H9 (cell line): Measurements from ENCODE around the gene ANO3. TPM values are rescaled to one million over a fixed set of nuclear protein-coding genes. Genes with fewer than 3 reads are reported as not detected.

Experiments used
- DNase-seq: peaks from one replicate; pipeline ENCODE4 v3.0.0-alpha.2; 2017
- H2AFZ ChIP-seq: one replicate; pipeline ENCODE4 v1.6.1; 2013; ENCODE audit warnings: mild to moderate bottlenecking, low read length, control low read depth, moderate library complexity
- H2AK5ac ChIP-seq: 2 replicates; pipeline ENCODE4 v1.6.1; 2013; ENCODE audit warnings: low read length, control low read depth, mixed read lengths; ENCODE audit not compliant: insufficient read length
- H2BK120ac ChIP-seq: one replicate; pipeline ENCODE4 v1.6.1; 2013; ENCODE audit warnings: low read depth, mild to moderate bottlenecking, low read length, control low read depth, inconsistent platforms; ENCODE audit not compliant: poor library complexity, severe bottlenecking
- H2BK12ac ChIP-seq: 2 replicates; pipeline ENCODE4 v1.6.1; 2013; ENCODE audit warnings: low read length, control low read depth, mixed read lengths, low read depth; ENCODE audit not compliant: insufficient read length
- H2BK15ac ChIP-seq: 2 replicates; pipeline ENCODE4 v1.6.1; 2013; ENCODE audit warnings: low read depth, low read length, control low read depth
- H2BK20ac ChIP-seq: one replicate; pipeline ENCODE4 v1.6.1; 2013; ENCODE audit warnings: low read depth, mild to moderate bottlenecking, low read length, control low read depth, inconsistent platforms; ENCODE audit not compliant: poor library complexity, severe bottlenecking
- H2BK5ac ChIP-seq: 2 replicates; pipeline ENCODE4 v1.6.1; 2013; ENCODE audit warnings: low read length, control low read depth, mixed read lengths; ENCODE audit not compliant: insufficient read length
- H3K14ac ChIP-seq: 2 replicates; pipeline ENCODE4 v1.6.1; 2013; ENCODE audit warnings: low read length, control low read depth; ENCODE audit not compliant: insufficient read depth
- H3K18ac ChIP-seq: 2 replicates; pipeline ENCODE4 v1.6.1; 2013; ENCODE audit warnings: low read depth, mild to moderate bottlenecking, mixed read lengths, low read length, control low read depth; ENCODE audit not compliant: insufficient read length
- H3K23ac ChIP-seq: 2 replicates; pipeline ENCODE4 v1.6.1; 2013; ENCODE audit warnings: low read length, control low read depth, mixed read lengths, low read depth; ENCODE audit not compliant: insufficient read length
- H3K23me2 ChIP-seq: 2 replicates; pipeline ENCODE4 v1.6.1; 2013; ENCODE audit warnings: low read depth, mild to moderate bottlenecking, mixed read lengths, low read length, control low read depth; ENCODE audit not compliant: insufficient read length, poor library complexity, severe bottlenecking
- H3K27ac ChIP-seq: 2 replicates; pipeline ENCODE4 v1.5.1; 2013; ENCODE audit warnings: low read length, control low read depth, mixed read lengths, low read depth; ENCODE audit not compliant: insufficient read length
- H3K27me3 ChIP-seq: 2 replicates; pipeline ENCODE4 v1.6.1; 2013; ENCODE audit warnings: low read length, control low read depth, inconsistent platforms; ENCODE audit not compliant: insufficient read depth
- H3K4ac ChIP-seq: 2 replicates; pipeline ENCODE4 v1.6.1; 2013; ENCODE audit warnings: low read depth, mild to moderate bottlenecking, control low read depth, inconsistent platforms, low read length, moderate library complexity
- H3K4me1 ChIP-seq: 2 replicates; pipeline ENCODE4 v1.6.1; 2013; ENCODE audit warnings: low read length, control low read depth, inconsistent platforms; ENCODE audit not compliant: insufficient read depth
- H3K4me2 ChIP-seq: 2 replicates; pipeline ENCODE4 v1.6.1; 2013; ENCODE audit warnings: low read length, control low read depth, mixed read lengths; ENCODE audit not compliant: insufficient read length, insufficient read depth
- H3K56ac ChIP-seq: 2 replicates; pipeline ENCODE4 v1.6.1; 2013; ENCODE audit warnings: low read depth, mild to moderate bottlenecking, mixed read lengths, low read length, control low read depth; ENCODE audit not compliant: insufficient read length
- H3K79me1 ChIP-seq: 2 replicates; pipeline ENCODE4 v1.6.1; 2013; ENCODE audit warnings: low read depth, mild to moderate bottlenecking, moderate library complexity, low read length, control low read depth, inconsistent platforms; ENCODE audit not compliant: insufficient read depth, poor library complexity, severe bottlenecking
- H3K79me2 ChIP-seq: 2 replicates; pipeline ENCODE4 v1.6.1; 2013; ENCODE audit warnings: low read length, control low read depth, inconsistent platforms; ENCODE audit not compliant: insufficient read depth
- H3K9ac ChIP-seq: 2 replicates; pipeline ENCODE4 v1.6.1; 2013; ENCODE audit warnings: low read length, control low read depth, mixed read lengths; ENCODE audit not compliant: insufficient read length; ENCODE audit errors: extremely low read depth
- H3K9me3 ChIP-seq: one replicate; pipeline ENCODE4 v1.6.1; 2013; ENCODE audit warnings: low read depth, low read length, inconsistent platforms; ENCODE audit not compliant: control insufficient read depth
- H3T11ph ChIP-seq: one replicate; pipeline ENCODE4 v1.6.1; 2013; ENCODE audit warnings: mild to moderate bottlenecking, low read length, control low read depth, inconsistent platforms
- H4K20me1 ChIP-seq: one replicate; pipeline ENCODE4 v1.6.1; 2013; ENCODE audit not compliant: control insufficient read depth, insufficient read length, insufficient read depth
- H4K5ac ChIP-seq: 2 replicates; pipeline ENCODE4 v1.6.1; 2013; ENCODE audit warnings: low read depth, mild to moderate bottlenecking, mixed read lengths, low read length, control low read depth; ENCODE audit not compliant: insufficient read length
- H4K8ac ChIP-seq: replicated peaks from 2 replicates; pipeline ENCODE4 v1.6.1; 2013; ENCODE audit warnings: low read length, control low read depth, mixed read lengths, low read depth; ENCODE audit not compliant: insufficient read length
- H4K91ac ChIP-seq: 2 replicates; pipeline ENCODE4 v1.6.1; 2013; ENCODE audit warnings: low read depth, mild to moderate bottlenecking, moderate library complexity, mixed read lengths, low read length, control low read depth; ENCODE audit not compliant: insufficient read length
- H3K27ac Mint-ChIP-seq, 3 experiments: 2 replicates in 2 of 3; 3 replicates in 1 of 3; pipeline ENCODE4 v1.8.0; 2020 to 2021; ENCODE audit warnings: mixed read lengths in 3 of 3, mild to moderate bottlenecking in 1 of 3, moderate library complexity in 1 of 3
- H3K27me3 Mint-ChIP-seq: 2 replicates; pipeline ENCODE4 v1.8.0; 2021; ENCODE audit warnings: low read depth, mild to moderate bottlenecking, moderate library complexity, mixed read lengths
- H3K36me3 Mint-ChIP-seq, 3 experiments: 2 replicates in 2 of 3; 3 replicates in 1 of 3; pipeline ENCODE4 v1.8.0; 2020 to 2021; ENCODE audit warnings: low read depth in 3 of 3, mixed read lengths in 3 of 3; ENCODE audit not compliant: insufficient read depth in 1 of 3
- H3K4me1 Mint-ChIP-seq, 2 experiments: 2 replicates each; pipeline ENCODE4 v1.8.0; 2020; ENCODE audit warnings: mixed read lengths in 2 of 2
- H3K4me3 Mint-ChIP-seq, 2 experiments: 2 replicates in 1 of 2; 3 replicates in 1 of 2; pipeline ENCODE4 v1.8.0; 2020 to 2021; ENCODE audit warnings: mild to moderate bottlenecking in 2 of 2, mixed read lengths in 2 of 2, moderate library complexity in 1 of 2
- H3K9me3 Mint-ChIP-seq, 2 experiments: 2 replicates in 1 of 2; 3 replicates in 1 of 2; pipeline ENCODE4 v1.8.0; 2020; ENCODE audit warnings: mild to moderate bottlenecking in 2 of 2, mixed read lengths in 2 of 2, moderate library complexity in 1 of 2
- CTCF ChIP-seq: fragments of 200-600 bp; sonication (generic); conservative IDR thresholded peaks from 3 replicates; pipeline ENCODE4 v1.8.0; 2021; ENCODE audit warnings: antibody characterized with exemption, mild to moderate bottlenecking
- WGBS: extraction: QIAGEN DNeasy Blood & Tissue Kit; methylation state at CpG from one replicate; pipeline ENCODE4 v1.1.7; 2013; ENCODE audit warnings: missing lambda C conversion rate, low lambda C conversion rate, mixed read lengths; ENCODE audit not compliant: insufficient read length; ENCODE audit errors: extremely low coverage; 5-methylcytosine and 5-hydroxymethylcytosine counted together
- total RNA-seq: library from RNA; stranded (reverse); gene quantifications from 2 replicates; pipeline ENCODE4 v1.2.1, GENCODE V29; 2021

The ANO3 gene
- total RNA-seq, 1 experiment from 2014 or later: not detected

GRCh38 chr11:26410706-26411366, 78.9 kb downstream of the ANO3 start:
- H4K5ac ChIP-seq: no peak overlapping the region
- H4K91ac ChIP-seq: no peak overlapping the region
- Mint-ChIP-seq H3K27ac (no peak overlapping the region), H3K27me3 (no peaks in the 10 kb centered on the region), H3K4me3 (no peak overlapping the region), H3K36me3 (no peaks in the 10 kb centered on the region), H3K4me1 (no peaks in the 10 kb centered on the region), H3K9me3 (no peaks in the 10 kb centered on the region)
- H3K18ac ChIP-seq: no peak overlapping the region
- no peak for TF ChIP-seq CTCF
- no peak overlapping the region for H2BK12ac ChIP-seq
- H3K4ac ChIP-seq: no peak overlapping the region
- H2BK120ac ChIP-seq: no peak overlapping the region
- H3K14ac ChIP-seq: no peak overlapping the region
- no peaks in the 10 kb centered on the region for H3K4me1 ChIP-seq
- H2BK15ac ChIP-seq: no peak overlapping the region
- no peaks in the 10 kb centered on the region for H3K9me3 ChIP-seq
- H3K27me3 ChIP-seq: no peaks in the 10 kb centered on the region
- no peak overlapping the region for H3K56ac ChIP-seq
- no peak overlapping the region for H2BK20ac ChIP-seq
- no peaks in the 10 kb centered on the region for H3K23me2 ChIP-seq
- no peak overlapping the region for H3K4me2 ChIP-seq
- H3K79me2 ChIP-seq: no peaks in the 10 kb centered on the region
- WGBS: no CpG with 5 or more reads among the region's 5 CpGs
- no peak overlapping the region for H3K23ac ChIP-seq
- no peak overlapping the region for H3T11ph ChIP-seq
- H3K9ac ChIP-seq: no peak overlapping the region
- H2BK5ac ChIP-seq: no peak overlapping the region
- no peaks in the 10 kb centered on the region for H4K20me1 ChIP-seq
- DNase-seq: no peak
- no peak overlapping the region for H4K8ac ChIP-seq
- no peak overlapping the region for H2AFZ ChIP-seq
- no peaks in the 10 kb centered on the region for H3K79me1 ChIP-seq
- H2AK5ac ChIP-seq: no peak overlapping the region
- no peak overlapping the region for H3K27ac ChIP-seq
